Activated T-cell treated with anti-CD3 and anti-CD28 coated beads, Interleukin-2, amount 50 U/mL, for 24 hours (primary cell): ENCODE measurements around the gene MRPL51.
"Not testable (repeated sequence)": the region's sequence is repeated elsewhere in the genome, so short reads cannot be mapped to it uniquely, and the experiment has no call there.

ENCODE experiments used
- DNase-seq: peaks from one replicate; pipeline ENCODE4 v3.0.0-alpha.2; 2020
- H3K27ac Mint-ChIP-seq: 2 replicates; pipeline ENCODE4 v1.8.0; 2020; ENCODE audit warnings: mild to moderate bottlenecking, mixed read lengths
- H3K27me3 Mint-ChIP-seq: 2 replicates; pipeline ENCODE4 v1.8.0; 2020; ENCODE audit warnings: mixed read lengths
- H3K36me3 Mint-ChIP-seq: 2 replicates; pipeline ENCODE4 v1.8.0; 2020; ENCODE audit warnings: low read depth, mixed read lengths
- H3K4me1 Mint-ChIP-seq: 2 replicates; pipeline ENCODE4 v1.8.0; 2020; ENCODE audit warnings: low read depth, mixed read lengths
- H3K4me3 Mint-ChIP-seq: 2 replicates; pipeline ENCODE4 v1.8.0; 2020; ENCODE audit warnings: mild to moderate bottlenecking, moderate library complexity, mixed read lengths
- H3K9me3 Mint-ChIP-seq: 2 replicates; pipeline ENCODE4 v1.8.0; 2020; ENCODE audit warnings: mixed read lengths

Gene MRPL51

GRCh38 chr12:6523708-6524107 is 30.6 kb upstream of the MRPL51 start:
- Mint-ChIP-seq H3K36me3 (peaks cover 96% of the 10 kb centered on the region), H3K27ac (peak overlapping the region; percentile 74), H3K27me3 (no peaks in the 10 kb centered on the region), H3K4me1 (no peaks in the 10 kb centered on the region), H3K9me3 (no peaks in the 10 kb centered on the region), H3K4me3 (no peak overlapping the region)
- no peak for DNase-seq

GRCh38 chr12:6522193-6522592 is 29.1 kb upstream of the MRPL51 start:
- H3K9me3 Mint-ChIP-seq: no peaks in the 10 kb centered on the region
- H3K36me3 Mint-ChIP-seq: peaks cover 96% of the 10 kb centered on the region
- H3K27ac Mint-ChIP-seq: no peak overlapping the region
- no peak overlapping the region for H3K4me3 Mint-ChIP-seq
- H3K27me3 Mint-ChIP-seq: no peaks in the 10 kb centered on the region
- H3K4me1 Mint-ChIP-seq: no peaks in the 10 kb centered on the region
- no peak for DNase-seq

DNA sequence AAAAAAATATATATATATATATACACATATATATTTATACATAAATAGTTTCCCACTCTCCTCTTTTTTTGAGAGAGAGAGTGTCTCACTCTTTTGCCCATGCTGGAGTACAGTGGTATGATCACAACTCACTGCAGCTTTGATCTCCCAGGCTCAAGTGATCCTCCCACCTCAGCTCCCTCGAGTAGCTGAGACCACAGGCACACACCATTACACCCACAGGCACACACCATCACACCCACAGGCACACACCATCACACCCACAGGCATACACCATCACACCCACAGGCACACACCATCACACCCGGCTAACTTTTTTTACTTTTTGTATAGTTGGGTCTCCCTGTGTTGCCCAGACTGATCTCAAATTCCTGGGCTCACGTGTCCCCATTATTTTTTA is 27.1 kb upstream of the MRPL51 start:
- Mint-ChIP-seq H3K4me1 (no peaks in the 10 kb centered on the region), H3K36me3 (peaks cover 95% of the 10 kb centered on the region), H3K9me3 (no peaks in the 10 kb centered on the region), H3K4me3 (no peak overlapping the region), H3K27ac (peak overlapping the region; percentile 82), H3K27me3 (no peaks in the 10 kb centered on the region)
- no peak for DNase-seq

- no peak for DNase-seq
- Mint-ChIP-seq H3K27me3 (no peaks in the 10 kb centered on the region), H3K27ac (no peak overlapping the region), H3K4me1 (no peaks in the 10 kb centered on the region), H3K9me3 (no peaks in the 10 kb centered on the region), H3K4me3 (no peak overlapping the region), H3K36me3 (peaks cover 76% of the 10 kb centered on the region)
Measured at GRCh38 chr12:6508087-6508486, 15.0 kb upstream of the MRPL51 start.

GRCh38 chr12:6507102-6507998 is 14.3 kb upstream of the MRPL51 start:
- no peaks in the 10 kb centered on the region for H3K9me3 Mint-ChIP-seq
- no peak for DNase-seq
- peaks cover 70% of the 10 kb centered on the region for H3K36me3 Mint-ChIP-seq
- no peaks in the 10 kb centered on the region for H3K4me1 Mint-ChIP-seq
- H3K4me3 Mint-ChIP-seq: no peak overlapping the region
- no peak overlapping the region for H3K27ac Mint-ChIP-seq
- no peaks in the 10 kb centered on the region for H3K27me3 Mint-ChIP-seq

- no peaks in the 10 kb centered on the region for H3K27me3 Mint-ChIP-seq
- no peak overlapping the region for H3K27ac Mint-ChIP-seq
Measured at GRCh38 chr12:6500466-6500865, 7.4 kb upstream of the MRPL51 start.

GRCh38 chr12:6497291-6497690 is 4.2 kb upstream of the MRPL51 start:
- not testable (repeated sequence) for DNase-seq, H3K4me3 Mint-ChIP-seq, H3K27me3 Mint-ChIP-seq, H3K9me3 Mint-ChIP-seq
- H3K27ac Mint-ChIP-seq: peak overlapping the region; percentile 48
- peaks cover 72% of the 10 kb centered on the region for H3K36me3 Mint-ChIP-seq
- peaks cover 34% of the 10 kb centered on the region for H3K4me1 Mint-ChIP-seq

More at GRCh38 chr12:6500466-6500865, 7.4 kb upstream of the MRPL51 start:
- Mint-ChIP-seq H3K4me3 (no peak overlapping the region), H3K36me3 (peaks cover 58% of the 10 kb centered on the region), H3K9me3 (no peaks in the 10 kb centered on the region), H3K4me1 (peaks cover 19% of the 10 kb centered on the region)
- DNase-seq: no peak

GRCh38 chr12:6494968-6495367 is 1.9 kb upstream of the MRPL51 start:
- Mint-ChIP-seq H3K4me1 (peaks cover 42% of the 10 kb centered on the region), H3K4me3 (peak overlapping the region; percentile 98)

GRCh38 chr12:6494258-6494743 is 1.2 kb upstream of the MRPL51 start:
- no peak for DNase-seq
- H3K36me3 Mint-ChIP-seq: peaks cover 86% of the 10 kb centered on the region
- no peaks in the 10 kb centered on the region for H3K27me3 Mint-ChIP-seq
- no peaks in the 10 kb centered on the region for H3K9me3 Mint-ChIP-seq
- H3K4me3 Mint-ChIP-seq: peak overlapping the region; percentile 98
- peak overlapping the region; percentile 100 for H3K27ac Mint-ChIP-seq
- H3K4me1 Mint-ChIP-seq: peaks cover 42% of the 10 kb centered on the region

More at GRCh38 chr12:6494968-6495367, 1.9 kb upstream of the MRPL51 start:
- no peak for DNase-seq
- H3K36me3 Mint-ChIP-seq: peaks cover 93% of the 10 kb centered on the region
- H3K27ac Mint-ChIP-seq: peak overlapping the region; percentile 100
- H3K9me3 Mint-ChIP-seq: no peaks in the 10 kb centered on the region
- H3K27me3 Mint-ChIP-seq: no peaks in the 10 kb centered on the region

DNA sequence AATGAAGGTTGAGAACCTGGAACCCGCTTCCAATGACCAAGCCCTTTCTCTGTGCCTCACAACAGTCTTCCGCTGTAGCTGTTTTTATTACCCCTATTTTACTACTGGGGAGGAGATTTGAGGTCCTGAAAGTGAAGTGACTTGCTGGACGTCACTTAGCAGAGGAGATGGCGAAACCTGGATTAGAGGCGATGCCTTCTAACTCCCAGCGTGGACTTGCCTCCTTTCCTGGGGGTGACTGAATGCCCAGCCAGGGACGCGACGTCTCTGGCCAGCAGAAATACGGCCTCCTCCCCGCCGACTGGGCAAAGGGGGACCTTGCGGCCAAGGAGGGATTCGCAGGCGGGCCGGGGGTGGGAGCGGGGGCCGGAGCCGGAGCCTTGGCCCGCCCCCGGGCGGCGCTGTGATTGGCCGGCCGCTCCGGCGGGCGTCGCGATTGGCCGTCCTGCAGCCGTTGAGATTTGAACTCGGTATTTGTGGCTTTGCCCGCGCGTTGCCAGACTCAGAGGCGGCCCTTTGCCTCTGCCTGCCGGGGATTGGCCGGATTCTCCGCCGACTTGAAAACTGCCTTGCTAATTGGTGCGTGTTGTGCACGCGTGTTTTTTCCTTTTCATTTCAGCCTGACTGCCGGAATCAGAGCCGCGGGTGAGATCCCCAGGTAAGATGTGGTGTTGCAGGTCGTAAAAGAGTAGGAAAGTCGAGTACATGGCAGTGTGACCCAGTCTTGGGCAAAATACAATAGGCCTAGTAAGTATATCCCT is 615 bp upstream of the MRPL51 start, which contains the start of gene NCAPD2:
Gene NCAPD2, plus strand, starts transcription at position 606 of the 761 bp plus-strand sequence. CDS start 997 bp downstream, outside the sequence.
- peaks cover 42% of the 10 kb centered on the region for H3K4me1 Mint-ChIP-seq
- no peaks in the 10 kb centered on the region for H3K9me3 Mint-ChIP-seq

GRCh38 chr12:6490673-6491072 is 2.4 kb downstream of the MRPL51 start:
- Mint-ChIP-seq H3K36me3 (peaks cover 52% of the 10 kb centered on the region), H3K4me1 (peaks cover 25% of the 10 kb centered on the region)
- DNase-seq, H3K27me3 Mint-ChIP-seq, H3K9me3 Mint-ChIP-seq, H3K4me3 Mint-ChIP-seq, H3K27ac Mint-ChIP-seq: not testable (repeated sequence)

More for the DNA sequence above, 615 bp upstream of the MRPL51 start, which contains the start of gene NCAPD2:
- Mint-ChIP-seq H3K4me3 (peak within 1 kb of the TSS; percentile 98), H3K36me3 (peaks cover 80% of the 10 kb centered on the region), H3K27ac (peak within 1 kb of the TSS; percentile 100), H3K27me3 (no peaks in the 10 kb centered on the region)
- DNase-seq: peak; percentile 93

GRCh38 chr12:6489449-6489848 is 3.6 kb downstream of the MRPL51 start:
- no peaks in the 10 kb centered on the region for H3K9me3 Mint-ChIP-seq
- no peak overlapping the region for H3K4me3 Mint-ChIP-seq
- no peak overlapping the region for H3K27ac Mint-ChIP-seq
- H3K27me3 Mint-ChIP-seq: no peaks in the 10 kb centered on the region
- peaks cover 13% of the 10 kb centered on the region for H3K4me1 Mint-ChIP-seq
- no peak for DNase-seq
- H3K36me3 Mint-ChIP-seq: peaks cover 39% of the 10 kb centered on the region

GRCh38 chr12:6488240-6488639 is 4.8 kb downstream of the MRPL51 start:
- H3K4me1 Mint-ChIP-seq: peaks cover 11% of the 10 kb centered on the region
- H3K27me3 Mint-ChIP-seq: no peaks in the 10 kb centered on the region
- H3K27ac Mint-ChIP-seq: no peak overlapping the region
- no peaks in the 10 kb centered on the region for H3K9me3 Mint-ChIP-seq
- H3K36me3 Mint-ChIP-seq: peaks cover 30% of the 10 kb centered on the region
- DNase-seq: no peak
- no peak overlapping the region for H3K4me3 Mint-ChIP-seq

- DNase-seq: no peak
- H3K4me1 Mint-ChIP-seq: no peaks in the 10 kb centered on the region
- no peak overlapping the region for H3K4me3 Mint-ChIP-seq
- H3K9me3 Mint-ChIP-seq: no peaks in the 10 kb centered on the region
- no peaks in the 10 kb centered on the region for H3K36me3 Mint-ChIP-seq
- no peaks in the 10 kb centered on the region for H3K27me3 Mint-ChIP-seq
- no peak overlapping the region for H3K27ac Mint-ChIP-seq
Measured at GRCh38 chr12:6478416-6478815, 14.6 kb downstream of the MRPL51 start.
